A549 (cell line): ENCODE measurements around the gene FLYWCH1. TPM values are rescaled to one million over a fixed set of nuclear protein-coding genes. Genes with fewer than 3 reads are reported as not detected.

Source experiments
- ATAC-seq, 2 experiments: fragments of 200-7000 bp in 1 of 2; fragments of >200 bp in 1 of 2; cut with Nextera tagmentation in 1 of 2; cut with Tn5 transposase in 1 of 2; 3 replicates each; pipeline versions ENCODE4 v1.8.0 to v1.9.1; 2018 to 2020; ENCODE audit warnings: mild to moderate bottlenecking in 1 of 2, moderate library complexity in 1 of 2
- CTCF ChIA-PET: fragments of 300-600 bp; sonication (Branson Sonifier 250); formaldehyde crosslinking; extraction: SDS; loops from one replicate; lab custom pipeline; 2021; ENCODE audit warnings: antibody characterized with exemption, inconsistent platforms; lab: Yijun Ruan, JAX
- POLR2A ChIA-PET: fragments of 350-600 bp; formaldehyde crosslinking; extraction: SDS; loops from one replicate; lab custom pipeline; 2021; ENCODE audit warnings: antibody characterized with exemption, inconsistent platforms; lab: Yijun Ruan, JAX
- DNase-seq, 2 experiments: peaks; one replicate each; pipeline versions ENCODE4 v3.0.0 to v3.0.0-alpha.2; 2011 to 2016; ENCODE audit warnings: low read depth in 1 of 2, low spot score in 1 of 2
- FAIRE-seq: peaks from 2 replicates; lab custom pipeline; 2011; peaks lifted over from hg19 to GRCh38; lab: Jason Lieb, UNC
- H3K27ac ChIP-seq, 2 experiments: fragments of >200 bp; sonication (Bioruptor Twin); formaldehyde crosslinking; 3 replicates each; pipeline ENCODE4 v1.5.1; 2016 to 2017
- H3K4me1 ChIP-seq: fragments of >200 bp; sonication (Bioruptor Twin); formaldehyde crosslinking; 3 replicates; pipeline ENCODE4 v1.6.1; 2016
- H3K4me2 ChIP-seq: fragments of >200 bp; sonication (Bioruptor Twin); formaldehyde crosslinking; 3 replicates; pipeline ENCODE4 v1.6.1; 2016
- H3K4me3 ChIP-seq: fragments of >200 bp; sonication (Bioruptor Twin); formaldehyde crosslinking; 3 replicates; pipeline ENCODE4 v1.5.1; 2016
- H3K9me3 ChIP-seq: fragments of >200 bp; sonication (Bioruptor Twin); formaldehyde crosslinking; 3 replicates; pipeline ENCODE4 v1.6.1; 2016
- BHLHE40 ChIP-seq: IDR thresholded peaks from 2 replicates; pipeline ENCODE4 v1.6.1; 2012; ENCODE audit warnings: low read depth, low read length, inconsistent platforms
- CBX2 ChIP-seq: fragments of 200-600 bp; sonication (generic); IDR thresholded peaks from 2 replicates; pipeline ENCODE4 v1.6.1; 2016; ENCODE audit warnings: low read depth, mild to moderate bottlenecking, borderline replicate concordance
- CBX8 ChIP-seq: fragments of 200-600 bp; sonication (generic); IDR thresholded peaks from 2 replicates; pipeline ENCODE4 v1.6.1; 2016
- CHD2 ChIP-seq: fragments of 150-350 bp; IDR thresholded peaks from 2 replicates; pipeline ENCODE4 v1.6.1; 2014; ENCODE audit warnings: low read length; ENCODE audit not compliant: partially characterized antibody
- CHD4 ChIP-seq: fragments of 200-600 bp; sonication (generic); IDR thresholded peaks from 2 replicates; pipeline ENCODE4 v1.6.1; 2016; ENCODE audit warnings: antibody characterized with exemption, mild to moderate bottlenecking, borderline replicate concordance
- EHF ChIP-seq: fragments of 250-450 bp; sonication (Bioruptor Pico); IDR thresholded peaks from 2 replicates; pipeline ENCODE4 v1.5.0; 2020; ENCODE audit warnings: mild to moderate bottlenecking
- EP300 ChIP-seq, 2 experiments: fragments of >200 bp; sonication (Bioruptor Twin); formaldehyde crosslinking; IDR thresholded peaks; 2 replicates in 1 of 2; 3 replicates in 1 of 2; pipeline ENCODE4 v1.6.1; 2016 to 2017
- FOSB ChIP-seq: fragments of 250-450 bp; sonication (Bioruptor Pico); IDR thresholded peaks from 2 replicates; pipeline ENCODE4 v1.5.0; 2020; ENCODE audit warnings: mild to moderate bottlenecking, moderate library complexity
- FOSL2 ChIP-seq, 2 experiments: fragments of 450-650 bp in 1 of 2; fragments of >200 bp in 1 of 2; sonication (Bioruptor Twin) in 1 of 2; formaldehyde crosslinking; IDR thresholded peaks; 2 replicates each; pipeline versions ENCODE4 v1.5.0 to v1.6.1; 2016 to 2020; ENCODE audit warnings: mild to moderate bottlenecking in 1 of 2, moderate library complexity in 1 of 2
- GATA3 ChIP-seq: IDR thresholded peaks from 2 replicates; pipeline ENCODE4 v1.6.1; 2012; ENCODE audit warnings: borderline replicate concordance
- HDAC2 ChIP-seq: fragments of 200-600 bp; sonication (generic); IDR thresholded peaks from 2 replicates; pipeline ENCODE4 v1.6.1; 2016
- HOXA7 ChIP-seq: fragments of 250-450 bp; sonication (Bioruptor Pico); IDR thresholded peaks from 2 replicates; pipeline ENCODE4 v1.5.0; 2020; ENCODE audit warnings: mild to moderate bottlenecking, moderate library complexity
- HOXB5 ChIP-seq: fragments of 250-450 bp; sonication (Bioruptor Pico); IDR thresholded peaks from 2 replicates; pipeline ENCODE4 v1.5.0; 2020; ENCODE audit warnings: mild to moderate bottlenecking, moderate library complexity
- JUN ChIP-seq, 2 experiments: fragments of >200 bp; sonication (Bioruptor Twin); formaldehyde crosslinking; IDR thresholded peaks; 2 replicates in 1 of 2; 3 replicates in 1 of 2; pipeline ENCODE4 v1.6.1; 2016 to 2017
- JUNB ChIP-seq: fragments of >200 bp; sonication (Bioruptor Twin); formaldehyde crosslinking; IDR thresholded peaks from 2 replicates; pipeline ENCODE4 v1.6.1; 2016
- KDM1A ChIP-seq: fragments of 200-600 bp; sonication (generic); IDR thresholded peaks from 2 replicates; pipeline ENCODE4 v1.6.1; 2016; ENCODE audit warnings: low read depth, mild to moderate bottlenecking
- KDM5A ChIP-seq: fragments of 200-600 bp; sonication (generic); IDR thresholded peaks from 2 replicates; pipeline ENCODE4 v1.6.1; 2016; ENCODE audit warnings: antibody characterized with exemption, mild to moderate bottlenecking
- MYC ChIP-seq: IDR thresholded peaks from 2 replicates; pipeline ENCODE4 v1.6.1; 2012; ENCODE audit warnings: mild to moderate bottlenecking, inconsistent platforms, low read length, improper control_type of control experiment, borderline replicate concordance
- NFE2L2 ChIP-seq: fragments of 150-350 bp; conservative IDR thresholded peaks from 2 replicates; pipeline ENCODE4 v1.6.1; 2014; ENCODE audit warnings: low read length
- NPAS2 ChIP-seq: fragments of 250-450 bp; sonication (Bioruptor Pico); IDR thresholded peaks from 2 replicates; pipeline ENCODE4 v1.8.0; 2022; ENCODE audit warnings: mild to moderate bottlenecking, moderate library complexity, borderline replicate concordance
- NR3C1 ChIP-seq: fragments of >200 bp; sonication (Bioruptor Twin); formaldehyde crosslinking; IDR thresholded peaks from 3 replicates; pipeline ENCODE4 v1.6.1; 2017
- POLR2AphosphoS2 ChIP-seq: conservative IDR thresholded peaks from 2 replicates; pipeline ENCODE4 v1.6.1; 2012; ENCODE audit warnings: low read length, improper control_type of control experiment, inconsistent platforms
- RCOR1 ChIP-seq: fragments of 150-350 bp; IDR thresholded peaks from 2 replicates; pipeline ENCODE4 v1.6.1; 2014; ENCODE audit warnings: antibody characterized with exemption, low read length, low read depth
- RFX5 ChIP-seq: fragments of 450-650 bp; IDR thresholded peaks from 2 replicates; pipeline ENCODE4 v1.7.1; 2014; ENCODE audit warnings: antibody characterized with exemption, mild to moderate bottlenecking, moderate library complexity
- SMC3 ChIP-seq: fragments of >200 bp; sonication (Bioruptor Twin); formaldehyde crosslinking; IDR thresholded peaks from 3 replicates; pipeline ENCODE4 v1.6.1; 2018; ENCODE audit warnings: inconsistent platforms
- SREBF2 ChIP-seq: fragments of 450-650 bp; IDR thresholded peaks from 2 replicates; pipeline ENCODE4 v1.6.1; 2014; ENCODE audit warnings: mild to moderate bottlenecking, moderate library complexity
- TP53 ChIP-seq: fragments of 250-450 bp; sonication (Bioruptor Pico); IDR thresholded peaks from 2 replicates; pipeline ENCODE4 v1.5.0; 2021; ENCODE audit warnings: mild to moderate bottlenecking, moderate library complexity
- ZNF302 ChIP-seq: fragments of 250-450 bp; sonication (Bioruptor Pico); IDR thresholded peaks from 2 replicates; pipeline ENCODE4 v1.9.0; 2021; ENCODE audit warnings: inconsistent platforms, mild to moderate bottlenecking, moderate library complexity
- ZSCAN20 ChIP-seq: fragments of 250-450 bp; sonication (Bioruptor Pico); IDR thresholded peaks from 2 replicates; pipeline ENCODE4 v1.8.0; 2022; ENCODE audit warnings: mild to moderate bottlenecking, moderate library complexity
- WGBS: methylation state at CpG from one replicate; pipeline ENCODE4 v1.1.6; 2017; ENCODE audit errors: missing lambda C conversion rate; 5-methylcytosine and 5-hydroxymethylcytosine counted together
- polyA minus RNA-seq: library from RNA; depleted of rRNA, polyadenylated mRNA; stranded (reverse); fragments of >200 nt; gene quantifications from 2 replicates; pipeline ENCODE4 v1.2.3, GENCODE V29; 2011; rRNA and poly(A)+ RNA removed
- polyA plus RNA-seq, 4 experiments: library from polyadenylated mRNA; depleted of rRNA in 3 of 4; stranded (reverse); fragments of >200 nt; fragmentation: RNase III in 1 of 4; extraction: RNeasy Plus Mini Kit Qiagen cat#74134 plus additional on column Dnase treatment in 1 of 4; gene quantifications; 2 replicates in 3 of 4; 3 replicates in 1 of 4; pipeline ENCODE4 v1.2.3, GENCODE V29; 2011 to 2017
- TF ChIP-seq, protein P1 (sequence below): fragments of 450-650 bp; IDR thresholded peaks from 2 replicates; pipeline ENCODE4 v1.6.1; 2014; ENCODE audit warnings: antibody characterized with exemption
- TF ChIP-seq, protein P2 (sequence below): IDR thresholded peaks from 2 replicates; pipeline ENCODE4 v1.6.1; 2012
- TF ChIP-seq, protein P3 (sequence below): fragments of >200 bp; sonication (Bioruptor Twin); formaldehyde crosslinking; IDR thresholded peaks from 3 replicates; pipeline ENCODE4 v1.5.1; 2016
- TF ChIP-seq, protein P4 (sequence below): fragments of 250-450 bp; sonication (Bioruptor Pico); IDR thresholded peaks from 2 replicates; pipeline ENCODE4 v1.5.0; 2020; ENCODE audit warnings: low read depth, mild to moderate bottlenecking, moderate library complexity
- TF ChIP-seq, protein P5 (sequence below): fragments of >200 bp; sonication (Bioruptor Twin); formaldehyde crosslinking; IDR thresholded peaks from 2 replicates; pipeline ENCODE4 v1.6.1; 2016

The FLYWCH1 gene, protein sequence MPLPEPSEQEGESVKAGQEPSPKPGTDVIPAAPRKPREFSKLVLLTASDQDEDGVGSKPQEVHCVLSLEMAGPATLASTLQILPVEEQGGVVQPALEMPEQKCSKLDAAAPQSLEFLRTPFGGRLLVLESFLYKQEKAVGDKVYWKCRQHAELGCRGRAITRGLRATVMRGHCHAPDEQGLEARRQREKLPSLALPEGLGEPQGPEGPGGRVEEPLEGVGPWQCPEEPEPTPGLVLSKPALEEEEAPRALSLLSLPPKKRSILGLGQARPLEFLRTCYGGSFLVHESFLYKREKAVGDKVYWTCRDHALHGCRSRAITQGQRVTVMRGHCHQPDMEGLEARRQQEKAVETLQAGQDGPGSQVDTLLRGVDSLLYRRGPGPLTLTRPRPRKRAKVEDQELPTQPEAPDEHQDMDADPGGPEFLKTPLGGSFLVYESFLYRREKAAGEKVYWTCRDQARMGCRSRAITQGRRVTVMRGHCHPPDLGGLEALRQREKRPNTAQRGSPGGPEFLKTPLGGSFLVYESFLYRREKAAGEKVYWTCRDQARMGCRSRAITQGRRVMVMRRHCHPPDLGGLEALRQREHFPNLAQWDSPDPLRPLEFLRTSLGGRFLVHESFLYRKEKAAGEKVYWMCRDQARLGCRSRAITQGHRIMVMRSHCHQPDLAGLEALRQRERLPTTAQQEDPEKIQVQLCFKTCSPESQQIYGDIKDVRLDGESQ
- polyA plus RNA-seq (2011; rRNA removed) (9.3 and 10.6 TPM in 2 replicates), polyA plus RNA-seq (2017; fragmentation: RNase III; extraction: RNeasy Plus Mini Kit Qiagen cat#74134 plus additional on column Dnase treatment) (20.5 to 22.5 TPM (median 22.3 TPM) in 3 replicates), polyA minus RNA-seq (6.8 and 12.8 TPM in 2 replicates)
- 25.4 and 33.8 TPM in 2 replicates for polyA plus RNA-seq (2012; cell fraction: cytosol; rRNA removed)
- polyA plus RNA-seq (2012; cell fraction: nucleus; rRNA removed): 108 and 114 TPM in 2 replicates

DNA sequence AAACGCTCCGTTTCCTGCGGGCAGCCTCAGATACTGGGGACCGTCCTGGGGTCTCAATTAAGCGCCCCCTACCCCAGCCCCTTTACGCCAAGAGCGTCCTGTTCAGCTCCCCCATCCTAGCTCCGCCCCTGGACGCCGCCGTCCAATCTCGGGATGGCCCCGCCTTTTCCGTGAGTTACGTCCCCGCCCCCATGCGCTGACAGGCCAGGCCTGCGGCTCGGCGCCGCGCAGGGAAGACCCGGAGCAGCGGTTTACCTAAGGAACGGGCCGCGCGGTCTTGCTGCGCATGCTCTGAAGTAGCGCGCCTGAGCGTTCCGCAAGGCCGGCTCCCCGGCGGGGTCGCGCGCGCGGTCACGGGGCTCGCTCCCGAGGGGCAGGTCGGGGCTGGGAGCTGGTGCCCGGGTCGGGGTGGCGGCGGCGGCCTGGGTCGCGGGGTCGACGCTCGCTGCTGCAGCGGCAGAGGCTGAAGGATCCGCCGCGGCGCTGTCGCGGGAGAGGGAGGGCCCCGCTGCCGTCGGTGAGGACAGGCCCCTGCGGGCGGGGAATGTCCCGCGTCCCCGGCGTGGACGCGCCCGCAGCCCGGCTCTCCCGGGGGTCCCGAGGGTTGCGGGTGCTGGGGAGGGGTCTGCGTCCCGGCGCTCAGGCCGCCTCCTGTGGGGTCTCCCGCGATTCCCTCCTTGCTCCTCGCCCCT lies at the start of gene FLYWCH1:
Gene FLYWCH1 (plus strand): TSS at position 294 of the 692 bp plus-strand sequence. CDS start 17,755 bp downstream, outside the sequence.
- ATAC-seq: peak; percentile 86 to 93
- Histone ChIP-seq H3K4me2 (peak within 1 kb of the TSS; percentile 95), H3K27ac (peak within 1 kb of the TSS; percentile 86 to 97), H3K4me3 (peak within 1 kb of the TSS; percentile 65), H3K4me1 (peaks cover 25% of the 10 kb centered on the region), H3K9me3 (no peaks in the 10 kb centered on the region)
- POLR2A ChIA-PET: interaction anchor here (1.5 to 1.7 kb wide), 2 partner anchors 29 to 44 kb away, joined by 10 to 12 read pairs; partner anchors contain the start of gene FLYWCH2
- no peak for FAIRE-seq
- peak; percentile 94 to 99 for DNase-seq
- 0% methylated on average over 20 of the region's 85 CpGs for WGBS
- CTCF ChIA-PET: interaction anchor here (1.0 to 14.3 kb wide), 7 partner anchors 10 to 72 kb away, joined by 3 to 87 read pairs (median 6); no protein-coding TSS in a partner anchor
- no peak for TF ChIP-seq EP300 (IDR thresholded peaks at IDR 0.05)
- TF ChIP-seq HOXA7 (CRISPR knock-in tag): no peak
- TF ChIP-seq BHLHE40: no peak
- no peak for TF ChIP-seq JUNB
- TF ChIP-seq MYC: peak; percentile 73; the same call in 1 of the 2 replicates
- TF ChIP-seq NFE2L2: no peak
- TF ChIP-seq SMC3: no peak
- peak; percentile 30; the same call in 1 of the 2 replicates for TF ChIP-seq ZSCAN20 (CRISPR knock-in tag)
- TF ChIP-seq CBX8: no peak
- TF ChIP-seq NPAS2 (CRISPR knock-in tag): peak; percentile 31; the same call in 1 of the 2 replicates
- TF ChIP-seq GATA3: no peak
- peak; percentile 65; the same call in 1 of the 2 replicates for TF ChIP-seq RFX5
- no peak for TF ChIP-seq SREBF2
- TF ChIP-seq RCOR1: no peak
- TF ChIP-seq, protein P1, sequence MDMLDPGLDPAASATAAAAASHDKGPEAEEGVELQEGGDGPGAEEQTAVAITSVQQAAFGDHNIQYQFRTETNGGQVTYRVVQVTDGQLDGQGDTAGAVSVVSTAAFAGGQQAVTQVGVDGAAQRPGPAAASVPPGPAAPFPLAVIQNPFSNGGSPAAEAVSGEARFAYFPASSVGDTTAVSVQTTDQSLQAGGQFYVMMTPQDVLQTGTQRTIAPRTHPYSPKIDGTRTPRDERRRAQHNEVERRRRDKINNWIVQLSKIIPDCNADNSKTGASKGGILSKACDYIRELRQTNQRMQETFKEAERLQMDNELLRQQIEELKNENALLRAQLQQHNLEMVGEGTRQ: no peak
- TF ChIP-seq POLR2AphosphoS2: no peak
- TF ChIP-seq FOSL2 (IDR thresholded peaks at IDR 0.05): no peak
- no peak for TF ChIP-seq FOSL2 (CRISPR knock-in tag; IDR thresholded peaks at IDR 0.05)
- TF ChIP-seq HOXB5 (CRISPR knock-in tag): peak; percentile 87
- TF ChIP-seq CHD4: no peak
- TF ChIP-seq HDAC2: no peak
- peak; percentile 58; the same call in 1 of the 2 replicates for TF ChIP-seq TP53 (CRISPR knock-in tag)
- TF ChIP-seq, protein P2, sequence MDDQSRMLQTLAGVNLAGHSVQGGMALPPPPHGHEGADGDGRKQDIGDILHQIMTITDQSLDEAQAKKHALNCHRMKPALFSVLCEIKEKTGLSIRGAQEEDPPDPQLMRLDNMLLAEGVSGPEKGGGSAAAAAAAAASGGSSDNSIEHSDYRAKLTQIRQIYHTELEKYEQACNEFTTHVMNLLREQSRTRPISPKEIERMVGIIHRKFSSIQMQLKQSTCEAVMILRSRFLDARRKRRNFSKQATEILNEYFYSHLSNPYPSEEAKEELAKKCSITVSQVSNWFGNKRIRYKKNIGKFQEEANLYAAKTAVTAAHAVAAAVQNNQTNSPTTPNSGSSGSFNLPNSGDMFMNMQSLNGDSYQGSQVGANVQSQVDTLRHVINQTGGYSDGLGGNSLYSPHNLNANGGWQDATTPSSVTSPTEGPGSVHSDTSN: no peak
- no peak for TF ChIP-seq KDM1A
- TF ChIP-seq, protein P3, sequence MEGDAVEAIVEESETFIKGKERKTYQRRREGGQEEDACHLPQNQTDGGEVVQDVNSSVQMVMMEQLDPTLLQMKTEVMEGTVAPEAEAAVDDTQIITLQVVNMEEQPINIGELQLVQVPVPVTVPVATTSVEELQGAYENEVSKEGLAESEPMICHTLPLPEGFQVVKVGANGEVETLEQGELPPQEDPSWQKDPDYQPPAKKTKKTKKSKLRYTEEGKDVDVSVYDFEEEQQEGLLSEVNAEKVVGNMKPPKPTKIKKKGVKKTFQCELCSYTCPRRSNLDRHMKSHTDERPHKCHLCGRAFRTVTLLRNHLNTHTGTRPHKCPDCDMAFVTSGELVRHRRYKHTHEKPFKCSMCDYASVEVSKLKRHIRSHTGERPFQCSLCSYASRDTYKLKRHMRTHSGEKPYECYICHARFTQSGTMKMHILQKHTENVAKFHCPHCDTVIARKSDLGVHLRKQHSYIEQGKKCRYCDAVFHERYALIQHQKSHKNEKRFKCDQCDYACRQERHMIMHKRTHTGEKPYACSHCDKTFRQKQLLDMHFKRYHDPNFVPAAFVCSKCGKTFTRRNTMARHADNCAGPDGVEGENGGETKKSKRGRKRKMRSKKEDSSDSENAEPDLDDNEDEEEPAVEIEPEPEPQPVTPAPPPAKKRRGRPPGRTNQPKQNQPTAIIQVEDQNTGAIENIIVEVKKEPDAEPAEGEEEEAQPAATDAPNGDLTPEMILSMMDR: no peak
- no peak for TF ChIP-seq CBX2
- no peak for TF ChIP-seq ZNF302
- TF ChIP-seq, protein P4, sequence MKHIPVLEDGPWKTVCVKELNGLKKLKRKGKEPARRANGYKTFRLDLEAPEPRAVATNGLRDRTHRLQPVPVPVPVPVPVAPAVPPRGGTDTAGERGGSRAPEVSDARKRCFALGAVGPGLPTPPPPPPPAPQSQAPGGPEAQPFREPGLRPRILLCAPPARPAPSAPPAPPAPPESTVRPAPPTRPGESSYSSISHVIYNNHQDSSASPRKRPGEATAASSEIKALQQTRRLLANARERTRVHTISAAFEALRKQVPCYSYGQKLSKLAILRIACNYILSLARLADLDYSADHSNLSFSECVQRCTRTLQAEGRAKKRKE (CRISPR knock-in tag): peak; percentile 86
- TF ChIP-seq, protein P5, sequence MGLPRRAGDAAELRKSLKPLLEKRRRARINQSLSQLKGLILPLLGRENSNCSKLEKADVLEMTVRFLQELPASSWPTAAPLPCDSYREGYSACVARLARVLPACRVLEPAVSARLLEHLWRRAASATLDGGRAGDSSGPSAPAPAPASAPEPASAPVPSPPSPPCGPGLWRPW: no peak
- TF ChIP-seq JUN (IDR thresholded peaks at IDR 0.05): peak in 1 of 2 experiments; percentile 73; a peak in 2 of 5 replicates
- no peak for TF ChIP-seq CHD2
- TF ChIP-seq FOSB (CRISPR knock-in tag): no peak
- TF ChIP-seq EHF (CRISPR knock-in tag): peak; percentile 77; the same call in 1 of the 2 replicates
- TF ChIP-seq NR3C1: no peak
- TF ChIP-seq KDM5A: peak; percentile 36; the same call in 1 of the 2 replicates
